ENCODE data around the gene SLC16A2. TPM values are rescaled to one million over a fixed set of nuclear protein-coding genes. Genes with fewer than 3 reads are reported as not detected.

Gene SLC16A2
- polyA plus RNA-seq (2013, experiment 1 of 2), result 15.5 TPM
- 14.6 TPM for polyA plus RNA-seq (2013, experiment 2 of 2)

DNA sequence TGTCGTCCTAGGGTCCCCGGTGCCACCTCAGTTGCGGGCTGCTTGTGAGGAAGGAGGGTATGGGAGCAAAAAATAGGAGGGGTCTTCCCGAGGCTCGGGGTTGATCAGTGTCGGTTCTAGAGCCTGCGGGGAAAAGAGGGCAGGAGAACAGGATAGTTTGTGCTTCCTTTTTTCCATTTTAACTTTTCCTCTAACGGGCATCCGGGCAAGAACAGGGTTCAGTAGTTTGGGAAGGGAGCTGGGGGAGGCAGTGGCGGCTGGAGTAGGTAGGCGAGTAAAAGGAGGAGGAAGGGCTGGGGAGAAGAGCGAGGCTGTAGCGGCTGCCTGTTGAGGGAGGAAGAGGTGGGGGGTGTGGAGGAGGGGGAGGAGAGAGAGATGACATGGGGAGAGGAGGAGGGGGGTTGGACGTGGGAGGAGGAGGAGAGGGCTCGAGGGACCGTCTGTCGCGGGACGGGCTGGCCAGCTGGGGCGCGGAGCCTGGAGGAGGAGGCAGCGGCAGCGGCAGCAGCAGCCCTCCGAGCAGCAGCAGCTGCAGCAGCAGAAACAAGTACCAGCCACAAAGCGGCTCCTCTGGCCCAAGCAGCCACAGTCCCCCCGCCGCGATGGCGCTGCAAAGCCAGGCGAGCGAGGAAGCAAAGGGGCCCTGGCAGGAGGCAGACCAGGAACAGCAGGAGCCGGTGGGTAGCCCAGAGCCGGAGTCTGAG lies at the start of gene SLC16A2:
Gene SLC16A2, plus strand, starts transcription at position 458 of the 704 bp plus-strand sequence. Its CDS starts 145 bp downstream, at position 603.
- H3K36me3 ChIP-seq (ENCODE audit: control insufficient read depth, insufficient read depth, low read length), result no peaks in the 10 kb centered on the region
- H3K27ac ChIP-seq (ENCODE audit: low read depth, low read length, severe bottlenecking), result peak within 1 kb of the TSS; percentile 73
- H3K4me1 ChIP-seq (ENCODE audit: control insufficient read depth, insufficient read depth, low read length, poor library complexity, severe bottlenecking), result peaks cover 2% of the 10 kb centered on the region
- H3K9me3 ChIP-seq (ENCODE audit: control insufficient read depth, low read length), result no peaks in the 10 kb centered on the region
- 0% methylated on average over 3 to 16 of the region's 33 CpGs for WGBS, 2 experiments (ENCODE audit: insufficient coverage in 2 of 2)
- H3K4me3 ChIP-seq (ENCODE audit: extremely low read depth, insufficient read depth, low read length, poor library complexity, severe bottlenecking), result peak within 1 kb of the TSS; percentile 50

DNA sequence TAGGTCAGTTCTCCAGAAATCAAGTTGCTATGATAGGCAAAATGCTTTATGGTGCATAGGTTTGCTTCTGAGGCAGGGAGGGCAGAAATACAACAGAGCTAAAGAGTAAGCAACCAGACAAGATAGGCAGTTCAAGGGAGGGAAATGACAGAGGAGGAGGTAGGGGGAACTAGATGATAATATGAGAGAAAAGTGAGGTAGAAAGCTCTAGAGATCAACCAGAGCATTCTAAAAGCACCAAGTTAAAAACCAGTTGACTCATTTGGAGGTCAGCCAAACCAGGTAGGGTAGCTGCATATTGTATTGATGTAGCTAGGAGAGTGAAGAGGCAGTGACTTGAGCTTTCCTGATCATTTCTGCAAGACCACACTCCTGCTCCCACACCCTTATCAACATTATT lies 49.0 kb upstream of the SLC16A2 start:
- Histone ChIP-seq H3K9me3 (ENCODE audit: control insufficient read depth, low read length) (no peaks in the 10 kb centered on the region), H3K36me3 (ENCODE audit: control insufficient read depth, insufficient read depth, low read length) (no peaks in the 10 kb centered on the region), H3K27ac (ENCODE audit: low read depth, low read length, severe bottlenecking) (no peak overlapping the region), H3K4me1 (ENCODE audit: control insufficient read depth, insufficient read depth, low read length, poor library complexity, severe bottlenecking) (no peaks in the 10 kb centered on the region), H3K4me3 (ENCODE audit: extremely low read depth, insufficient read depth, low read length, poor library complexity, severe bottlenecking) (no peak overlapping the region)

DNA sequence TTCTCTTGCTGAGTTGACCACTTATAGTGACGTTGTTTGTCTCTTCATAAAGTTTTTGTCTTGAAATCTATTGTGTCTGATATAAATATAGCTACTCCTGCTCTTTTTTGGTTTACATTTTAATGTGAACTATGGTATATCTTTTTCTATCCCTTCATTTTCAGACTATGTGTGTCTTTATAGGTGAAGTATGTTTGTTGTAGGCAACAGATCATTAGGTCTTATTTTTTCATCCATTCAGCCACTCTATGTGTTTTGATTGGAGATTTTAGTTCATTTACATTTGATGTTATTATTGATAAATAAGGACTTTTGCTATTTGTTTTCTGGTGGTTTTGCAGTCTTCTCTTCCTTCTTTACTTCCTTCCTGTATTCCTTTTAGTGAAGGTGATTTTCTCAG lies 44.0 kb upstream of the SLC16A2 start:
- Histone ChIP-seq H3K9me3 (ENCODE audit: control insufficient read depth, low read length) (no peaks in the 10 kb centered on the region), H3K4me1 (ENCODE audit: control insufficient read depth, insufficient read depth, low read length, poor library complexity, severe bottlenecking) (no peaks in the 10 kb centered on the region), H3K4me3 (ENCODE audit: extremely low read depth, insufficient read depth, low read length, poor library complexity, severe bottlenecking) (no peak overlapping the region), H3K27ac (ENCODE audit: low read depth, low read length, severe bottlenecking) (no peak overlapping the region), H3K36me3 (ENCODE audit: control insufficient read depth, insufficient read depth, low read length) (no peaks in the 10 kb centered on the region)
- WGBS, 2 experiments (ENCODE audit: insufficient coverage in 2 of 2), result no CpG with 5 or more reads among the region's 1 CpG

DNA sequence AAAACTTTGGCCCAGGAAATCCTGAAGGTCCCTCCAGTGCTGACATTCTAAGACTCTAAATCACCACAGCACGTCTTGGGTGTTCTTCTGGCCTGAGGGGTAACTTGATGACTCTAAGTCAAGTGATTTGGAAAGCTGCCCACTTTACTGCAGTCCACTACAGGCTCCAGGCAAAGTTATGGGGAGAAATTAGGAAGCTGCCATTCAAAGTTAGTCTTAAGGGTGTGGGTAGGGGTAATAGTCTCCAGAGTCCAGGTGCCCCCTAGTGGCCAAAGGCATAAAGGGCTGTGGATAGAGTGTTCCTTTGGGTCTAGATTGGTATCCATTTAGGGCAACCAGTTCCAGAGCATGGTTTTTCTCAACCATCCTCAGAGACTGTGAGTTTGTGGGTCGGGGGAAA lies 38.7 kb upstream of the SLC16A2 start:
- WGBS, 2 experiments (ENCODE audit: insufficient coverage in 2 of 2), result no CpG with 5 or more reads among the region's 2 CpGs
- H3K4me1 ChIP-seq (ENCODE audit: control insufficient read depth, insufficient read depth, low read length, poor library complexity, severe bottlenecking), result no peaks in the 10 kb centered on the region
- no peaks in the 10 kb centered on the region for H3K36me3 ChIP-seq (ENCODE audit: control insufficient read depth, insufficient read depth, low read length)
- no peak overlapping the region for H3K4me3 ChIP-seq (ENCODE audit: extremely low read depth, insufficient read depth, low read length, poor library complexity, severe bottlenecking)
- H3K27ac ChIP-seq (ENCODE audit: low read depth, low read length, severe bottlenecking), result no peak overlapping the region
- no peaks in the 10 kb centered on the region for H3K9me3 ChIP-seq (ENCODE audit: control insufficient read depth, low read length)

DNA sequence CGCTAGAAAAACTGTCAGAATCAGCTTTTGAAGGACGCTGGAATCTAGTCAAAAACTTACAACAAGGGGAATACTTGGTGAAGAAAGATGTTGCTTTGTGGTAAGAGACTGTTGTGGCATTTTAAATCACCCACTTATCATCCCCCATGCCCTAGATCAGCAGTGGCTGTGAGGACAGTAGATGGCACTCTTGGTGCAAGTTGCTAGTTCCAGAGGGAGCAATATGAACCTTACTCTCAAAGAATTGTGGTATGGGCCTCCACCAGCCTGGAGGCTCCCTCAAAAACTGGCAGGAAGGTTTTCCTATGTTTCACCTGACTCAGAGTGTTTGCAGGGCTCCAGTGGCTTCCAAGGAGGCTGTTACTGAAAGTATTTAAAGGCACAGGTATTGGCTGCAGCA lies 37.7 kb upstream of the SLC16A2 start:
- no peaks in the 10 kb centered on the region for H3K9me3 ChIP-seq (ENCODE audit: control insufficient read depth, low read length)
- H3K27ac ChIP-seq (ENCODE audit: low read depth, low read length, severe bottlenecking), result no peak overlapping the region
- no peaks in the 10 kb centered on the region for H3K36me3 ChIP-seq (ENCODE audit: control insufficient read depth, insufficient read depth, low read length)
- no peaks in the 10 kb centered on the region for H3K4me1 ChIP-seq (ENCODE audit: control insufficient read depth, insufficient read depth, low read length, poor library complexity, severe bottlenecking)
- no peak overlapping the region for H3K4me3 ChIP-seq (ENCODE audit: extremely low read depth, insufficient read depth, low read length, poor library complexity, severe bottlenecking)
- WGBS, 2 experiments (ENCODE audit: insufficient coverage in 2 of 2), result no CpG with 5 or more reads among the region's 2 CpGs

DNA sequence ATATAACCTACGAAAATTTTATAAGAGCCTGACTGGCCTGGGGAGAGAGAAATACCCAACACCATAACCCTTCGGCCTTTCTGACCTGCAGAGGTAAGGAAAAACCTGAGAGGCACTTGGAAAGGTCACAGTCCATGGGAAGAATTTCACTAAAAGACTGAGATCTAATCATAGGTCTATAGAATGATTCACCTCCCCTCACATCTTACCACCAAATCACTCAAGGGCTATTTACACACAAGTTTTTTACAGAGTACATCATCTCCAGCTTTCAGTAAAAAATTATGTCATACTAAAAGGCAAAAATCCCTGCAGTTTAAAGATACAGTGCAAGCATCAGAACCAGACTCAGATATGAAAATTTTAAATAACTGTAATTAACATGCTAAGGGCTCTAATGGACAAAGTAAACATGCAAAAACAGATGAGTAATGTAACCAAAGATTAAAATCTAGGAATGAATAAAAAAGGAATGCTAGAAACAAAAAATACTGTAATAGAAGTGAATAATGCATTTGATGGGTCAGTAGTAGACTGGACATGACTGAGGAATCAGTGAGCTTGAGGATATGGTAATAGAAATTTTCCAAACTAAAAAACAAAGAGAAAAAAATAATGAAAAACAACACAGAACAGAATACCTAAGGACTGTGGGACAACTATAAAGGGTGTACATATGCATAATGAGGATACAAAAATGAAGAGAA lies 32.1 kb upstream of the SLC16A2 start:
- no peak overlapping the region for H3K27ac ChIP-seq (ENCODE audit: low read depth, low read length, severe bottlenecking)
- H3K4me3 ChIP-seq (ENCODE audit: extremely low read depth, insufficient read depth, low read length, poor library complexity, severe bottlenecking), result no peak overlapping the region
- WGBS, 2 experiments (ENCODE audit: insufficient coverage in 2 of 2), result no CpG with 5 or more reads among the region's 2 CpGs
- no peaks in the 10 kb centered on the region for H3K9me3 ChIP-seq (ENCODE audit: control insufficient read depth, low read length)
- H3K4me1 ChIP-seq (ENCODE audit: control insufficient read depth, insufficient read depth, low read length, poor library complexity, severe bottlenecking), result no peaks in the 10 kb centered on the region
- no peaks in the 10 kb centered on the region for H3K36me3 ChIP-seq (ENCODE audit: control insufficient read depth, insufficient read depth, low read length)

DNA sequence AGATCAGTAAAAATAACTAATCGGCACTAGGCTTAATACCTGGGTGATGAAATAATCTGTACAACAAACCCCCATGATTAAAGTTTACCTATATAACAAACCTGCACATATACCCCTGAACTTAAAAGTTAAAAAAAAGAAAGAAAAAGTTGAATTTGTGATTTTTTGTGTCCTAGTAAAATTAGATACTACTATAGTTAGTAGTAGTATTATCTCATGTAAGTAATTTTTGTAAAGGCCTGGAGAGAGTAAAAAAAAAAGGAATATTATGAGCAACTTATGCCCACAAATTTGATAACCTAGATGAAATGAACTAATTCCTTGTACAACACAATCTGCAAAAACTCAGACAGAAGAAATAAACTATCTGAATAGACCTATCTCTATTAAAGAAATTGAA lies 25.7 kb upstream of the SLC16A2 start:
- H3K36me3 ChIP-seq (ENCODE audit: control insufficient read depth, insufficient read depth, low read length), result no peaks in the 10 kb centered on the region
- no peak overlapping the region for H3K4me3 ChIP-seq (ENCODE audit: extremely low read depth, insufficient read depth, low read length, poor library complexity, severe bottlenecking)

DNA sequence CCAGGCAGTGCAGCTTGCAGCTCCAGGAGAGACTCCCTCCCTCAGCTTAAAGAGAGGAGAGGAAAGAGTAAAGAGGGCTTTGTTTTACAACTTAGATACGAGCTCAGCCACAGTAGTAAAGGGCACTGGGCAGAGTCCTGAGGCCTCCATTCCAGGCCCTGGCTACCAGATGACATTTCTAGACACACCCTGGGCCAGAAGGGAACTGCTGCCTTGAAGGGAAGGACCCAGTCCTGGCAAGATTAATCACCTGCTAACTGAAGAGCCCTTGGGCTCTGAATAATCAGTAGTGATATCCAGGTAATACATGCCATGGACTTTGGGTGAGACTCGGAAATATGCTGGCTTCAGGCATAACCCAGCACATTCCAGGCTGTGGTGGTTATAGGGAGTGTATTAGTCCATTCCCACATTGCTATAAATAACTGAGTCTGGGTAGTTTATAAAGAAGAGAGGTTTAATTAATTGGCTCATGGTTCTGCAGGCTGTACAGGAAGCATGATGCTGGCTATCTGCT lies 15.3 kb upstream of the SLC16A2 start:
- no CpG with 5 or more reads among the region's 2 CpGs for WGBS, 2 experiments (ENCODE audit: insufficient coverage in 2 of 2)
- Histone ChIP-seq H3K4me3 (ENCODE audit: extremely low read depth, insufficient read depth, low read length, poor library complexity, severe bottlenecking) (no peak overlapping the region), H3K36me3 (ENCODE audit: control insufficient read depth, insufficient read depth, low read length) (no peaks in the 10 kb centered on the region), H3K9me3 (ENCODE audit: control insufficient read depth, low read length) (no peaks in the 10 kb centered on the region), H3K27ac (ENCODE audit: low read depth, low read length, severe bottlenecking) (no peak overlapping the region), H3K4me1 (ENCODE audit: control insufficient read depth, insufficient read depth, low read length, poor library complexity, severe bottlenecking) (no peaks in the 10 kb centered on the region)

More for the DNA sequence above, 25.7 kb upstream of the SLC16A2 start:
- H3K27ac ChIP-seq (ENCODE audit: low read depth, low read length, severe bottlenecking), result no peak overlapping the region
- no CpG with 5 or more reads among the region's 1 CpG for WGBS, 2 experiments (ENCODE audit: insufficient coverage in 2 of 2)
- no peaks in the 10 kb centered on the region for H3K9me3 ChIP-seq (ENCODE audit: control insufficient read depth, low read length)
- H3K4me1 ChIP-seq (ENCODE audit: control insufficient read depth, insufficient read depth, low read length, poor library complexity, severe bottlenecking), result no peaks in the 10 kb centered on the region

DNA sequence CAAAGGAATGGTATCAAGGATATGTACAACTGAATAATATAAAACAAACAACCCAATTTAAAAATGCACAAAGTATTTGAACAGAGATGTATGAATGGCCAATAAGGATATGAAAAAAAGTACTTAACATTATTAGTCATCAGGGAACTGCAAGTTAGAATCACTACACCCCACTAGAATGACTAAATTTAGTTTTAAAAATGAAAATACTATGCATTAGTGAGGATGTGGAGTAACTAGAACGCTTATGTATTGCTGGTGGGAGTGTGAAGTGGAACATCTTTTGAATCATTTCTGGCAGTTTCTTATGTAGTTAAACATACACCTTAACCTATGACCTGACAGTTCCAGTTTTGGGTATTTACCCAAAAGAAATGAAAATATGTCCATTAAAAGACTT lies 13.0 kb upstream of the SLC16A2 start:
- H3K36me3 ChIP-seq (ENCODE audit: control insufficient read depth, insufficient read depth, low read length), result no peaks in the 10 kb centered on the region
- H3K9me3 ChIP-seq (ENCODE audit: control insufficient read depth, low read length), result no peaks in the 10 kb centered on the region
- WGBS, 2 experiments (ENCODE audit: insufficient coverage in 2 of 2), result no CpG with 5 or more reads among the region's 1 CpG
- H3K27ac ChIP-seq (ENCODE audit: low read depth, low read length, severe bottlenecking), result no peak overlapping the region
- H3K4me3 ChIP-seq (ENCODE audit: extremely low read depth, insufficient read depth, low read length, poor library complexity, severe bottlenecking), result no peak overlapping the region
- H3K4me1 ChIP-seq (ENCODE audit: control insufficient read depth, insufficient read depth, low read length, poor library complexity, severe bottlenecking), result no peaks in the 10 kb centered on the region

DNA sequence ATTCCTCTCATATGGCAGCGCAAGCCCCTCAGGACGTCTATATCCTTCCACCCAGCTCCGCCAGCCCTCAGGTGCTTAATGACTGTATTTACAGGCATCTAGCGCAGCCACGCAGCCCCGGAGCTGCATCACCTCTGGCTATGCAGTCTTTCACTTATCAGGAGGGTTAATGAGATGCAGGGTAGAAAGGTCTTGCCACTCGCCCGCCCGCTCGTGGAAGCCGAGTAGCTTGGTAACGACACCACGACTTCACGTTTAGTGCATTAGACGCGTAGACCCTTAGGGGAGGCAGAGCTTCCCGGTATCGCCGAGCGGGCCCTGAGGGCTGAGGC lies 1.5 kb upstream of the SLC16A2 start:
- H3K4me3 ChIP-seq (ENCODE audit: extremely low read depth, insufficient read depth, low read length, poor library complexity, severe bottlenecking), result peak overlapping the region; percentile 50
- no peaks in the 10 kb centered on the region for H3K36me3 ChIP-seq (ENCODE audit: control insufficient read depth, insufficient read depth, low read length)
- peaks cover 2% of the 10 kb centered on the region for H3K4me1 ChIP-seq (ENCODE audit: control insufficient read depth, insufficient read depth, low read length, poor library complexity, severe bottlenecking)
- 0% methylated on average over 5 of the region's 20 CpGs; no CpG with 5 or more reads in 1 of the 2 experiments for WGBS, 2 experiments (ENCODE audit: insufficient coverage in 2 of 2)
- H3K9me3 ChIP-seq (ENCODE audit: control insufficient read depth, low read length), result no peaks in the 10 kb centered on the region
- peak overlapping the region; percentile 73 for H3K27ac ChIP-seq (ENCODE audit: low read depth, low read length, severe bottlenecking)

All from mesodermal cell (in vitro differentiated cells).